ENCODE measurements around the gene RAB37.

- TF ChIP-seq POLR2AphosphoS5 (IDR thresholded peaks at IDR 0.05): no peak
- TF ChIP-seq, protein P1, sequence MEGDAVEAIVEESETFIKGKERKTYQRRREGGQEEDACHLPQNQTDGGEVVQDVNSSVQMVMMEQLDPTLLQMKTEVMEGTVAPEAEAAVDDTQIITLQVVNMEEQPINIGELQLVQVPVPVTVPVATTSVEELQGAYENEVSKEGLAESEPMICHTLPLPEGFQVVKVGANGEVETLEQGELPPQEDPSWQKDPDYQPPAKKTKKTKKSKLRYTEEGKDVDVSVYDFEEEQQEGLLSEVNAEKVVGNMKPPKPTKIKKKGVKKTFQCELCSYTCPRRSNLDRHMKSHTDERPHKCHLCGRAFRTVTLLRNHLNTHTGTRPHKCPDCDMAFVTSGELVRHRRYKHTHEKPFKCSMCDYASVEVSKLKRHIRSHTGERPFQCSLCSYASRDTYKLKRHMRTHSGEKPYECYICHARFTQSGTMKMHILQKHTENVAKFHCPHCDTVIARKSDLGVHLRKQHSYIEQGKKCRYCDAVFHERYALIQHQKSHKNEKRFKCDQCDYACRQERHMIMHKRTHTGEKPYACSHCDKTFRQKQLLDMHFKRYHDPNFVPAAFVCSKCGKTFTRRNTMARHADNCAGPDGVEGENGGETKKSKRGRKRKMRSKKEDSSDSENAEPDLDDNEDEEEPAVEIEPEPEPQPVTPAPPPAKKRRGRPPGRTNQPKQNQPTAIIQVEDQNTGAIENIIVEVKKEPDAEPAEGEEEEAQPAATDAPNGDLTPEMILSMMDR (IDR thresholded peaks at IDR 0.05): no peak
Measured at GRCh38 chr17:74713171-74713755, 23.8 kb upstream of the RAB37 start.
